Esophagus (tissue), 2 donors: Measurements from ENCODE around the gene RHOA. TPM values are rescaled to one million over a fixed set of nuclear protein-coding genes. Genes with fewer than 3 reads are reported as not detected.
"Not testable (repeated sequence)": the region's sequence is repeated elsewhere in the genome, so short reads cannot be mapped to it uniquely, and the experiment has no call there.

ENCODE experiments used
- H3K27ac ChIP-seq, 2 donors: one replicate each; pipeline ENCODE4 v1.5.1; 2013; ENCODE audit warnings: low read depth in 2 of 2, mild to moderate bottlenecking in 2 of 2, inconsistent platforms in 1 of 2, low read length in 1 of 2, moderate library complexity in 1 of 2
- H3K27me3 ChIP-seq, 2 donors: one replicate each; pipeline ENCODE4 v1.6.1; 2013; ENCODE audit warnings: low read length in 2 of 2, control low read depth in 1 of 2, mild to moderate bottlenecking in 1 of 2; ENCODE audit not compliant: insufficient read depth in 2 of 2, control insufficient read depth in 1 of 2
- H3K36me3 ChIP-seq, 2 donors: one replicate each; pipeline ENCODE4 v1.6.1; 2013; ENCODE audit warnings: low read length in 1 of 2; ENCODE audit not compliant: control insufficient read depth in 2 of 2, insufficient read depth in 2 of 2
- H3K4me1 ChIP-seq, 2 donors: one replicate each; pipeline ENCODE4 v1.6.1; 2013; ENCODE audit warnings: low read length in 1 of 2; ENCODE audit not compliant: control insufficient read depth in 2 of 2, insufficient read depth in 2 of 2
- H3K4me3 ChIP-seq, 2 donors: one replicate each; pipeline ENCODE4 v1.5.1; 2013; ENCODE audit warnings: low read length in 2 of 2, mild to moderate bottlenecking in 2 of 2, low read depth in 1 of 2, moderate library complexity in 1 of 2
- H3K9me3 ChIP-seq, 2 donors: one replicate each; pipeline ENCODE4 v1.6.1; 2013; ENCODE audit warnings: mild to moderate bottlenecking in 2 of 2, low read depth in 1 of 2, low read length in 1 of 2, moderate library complexity in 1 of 2; ENCODE audit not compliant: control insufficient read depth in 2 of 2, insufficient read depth in 1 of 2
- WGBS, 2 donors: extraction: QIAGEN DNeasy Blood & Tissue Kit; methylation state at CpG; one replicate each; pipeline ENCODE4 v1.1.7; 2013; 5-methylcytosine and 5-hydroxymethylcytosine counted together
- polyA plus RNA-seq, 2 donors: library from polyadenylated mRNA; stranded (reverse); fragments of 200-250 nt; gene quantifications; one replicate each; pipeline ENCODE4 v1.2.3, GENCODE V29; 2013
- donor health status: healthy with polysubstance abuse.
- donor health status: Bipolar disorder and iron deficiency.

RHOA gene
- polyA plus RNA-seq, 2 donors = 162 to 244 TPM

GRCh38 chr3:49357095-49357442 is 54.7 kb downstream of the RHOA start:
- H3K27me3 ChIP-seq, H3K9me3 ChIP-seq: not testable (repeated sequence)
- H3K36me3 ChIP-seq = peaks cover 7 to 18% of the 10 kb centered on the region in 2 donors
- H3K27ac ChIP-seq = peak overlapping the region; percentile 87 to 93
- peaks cover 6 to 18% of the 10 kb centered on the region in 2 donors for H3K4me1 ChIP-seq
- H3K4me3 ChIP-seq = peak overlapping the region; percentile 70 to 73
- WGBS, 2 donors = 24 to 28% methylated on average over 7 to 10 of the region's 10 CpGs

GRCh38 chr3:49352890-49353421 is 58.8 kb downstream of the RHOA start:
- Histone ChIP-seq H3K4me3 (no peak overlapping the region), H3K9me3 (no peaks in the 10 kb centered on the region), H3K36me3 (peaks cover 0 to 4% of the 10 kb centered on the region in 2 donors), H3K27me3 (no peaks in the 10 kb centered on the region), H3K4me1 (peaks cover 0 to 9% of the 10 kb centered on the region in 2 donors), H3K27ac (peak overlapping the region; percentile 85 to 95)
- 84% methylated on average over 5 of the region's 5 CpGs for WGBS, 2 donors

GRCh38 chr3:49352281-49352680 is 59.5 kb downstream of the RHOA start:
- H3K9me3 ChIP-seq = no peaks in the 10 kb centered on the region
- peak overlapping the region; percentile 85 to 95 for H3K27ac ChIP-seq
- H3K4me3 ChIP-seq = no peak overlapping the region
- H3K36me3 ChIP-seq = peaks cover 0 to 4% of the 10 kb centered on the region in 2 donors
- no peaks in the 10 kb centered on the region for H3K27me3 ChIP-seq
- 69 to 71% methylated on average over 2 of the region's 2 CpGs for WGBS, 2 donors
- H3K4me1 ChIP-seq = peaks cover 0 to 9% of the 10 kb centered on the region in 2 donors

GRCh38 chr3:49351521-49352011 is 60.2 kb downstream of the RHOA start:
- Histone ChIP-seq H3K4me1 (peaks cover 0 to 9% of the 10 kb centered on the region in 2 donors), H3K27me3 (no peaks in the 10 kb centered on the region), H3K27ac (peak overlapping the region; percentile 85 to 95), H3K36me3 (peaks cover 0 to 4% of the 10 kb centered on the region in 2 donors), H3K4me3 (no peak overlapping the region), H3K9me3 (no peaks in the 10 kb centered on the region)
- 10 to 15% methylated on average over 1 of the region's 1 CpG for WGBS, 2 donors

- 71 to 72% methylated on average over 3 of the region's 3 CpGs for WGBS, 2 donors
- no peaks in the 10 kb centered on the region for H3K9me3 ChIP-seq
- no peaks in the 10 kb centered on the region for H3K36me3 ChIP-seq
- H3K4me3 ChIP-seq = no peak overlapping the region
- peak overlapping the region; percentile 71 to 81 for H3K27ac ChIP-seq
- no peaks in the 10 kb centered on the region for H3K27me3 ChIP-seq
- peaks cover 0 to 8% of the 10 kb centered on the region in 2 donors for H3K4me1 ChIP-seq
Observed at GRCh38 chr3:49349348-49350114, 62.2 kb downstream of the RHOA start.

- H3K27ac ChIP-seq, H3K4me3 ChIP-seq, H3K4me1 ChIP-seq, H3K9me3 ChIP-seq, H3K36me3 ChIP-seq, H3K27me3 ChIP-seq: not testable (repeated sequence)
- 91 to 92% methylated on average over 12 of the region's 12 CpGs for WGBS, 2 donors
Observed at GRCh38 chr3:49348361-49348760, 63.4 kb downstream of the RHOA start.

GRCh38 chr3:49346797-49347251 is 65.0 kb downstream of the RHOA start:
- H3K4me3 ChIP-seq = no peak overlapping the region
- no peaks in the 10 kb centered on the region for H3K36me3 ChIP-seq
- WGBS, 2 donors = 64 to 74% methylated on average over 6 of the region's 6 CpGs
- peak overlapping the region; percentile 60 to 67 for H3K27ac ChIP-seq
- no peaks in the 10 kb centered on the region for H3K9me3 ChIP-seq
- no peaks in the 10 kb centered on the region for H3K27me3 ChIP-seq
- no peaks in the 10 kb centered on the region for H3K4me1 ChIP-seq

- Histone ChIP-seq H3K4me1 (peaks cover 0 to 7% of the 10 kb centered on the region in 2 donors), H3K36me3 (no peaks in the 10 kb centered on the region), H3K4me3 (no peak overlapping the region), H3K9me3 (no peaks in the 10 kb centered on the region), H3K27ac (no peak overlapping the region), H3K27me3 (no peaks in the 10 kb centered on the region)
- 84 to 91% methylated on average over 3 of the region's 3 CpGs for WGBS, 2 donors
Observed at GRCh38 chr3:49343163-49343562, 68.6 kb downstream of the RHOA start.

- Histone ChIP-seq H3K27ac (no peak overlapping the region), H3K27me3 (no peaks in the 10 kb centered on the region)
- WGBS, 2 donors = 89 to 94% methylated on average over 6 of the region's 6 CpGs
Observed at GRCh38 chr3:49341996-49342395, 69.8 kb downstream of the RHOA start.

More at GRCh38 chr3:49341996-49342395, 69.8 kb downstream of the RHOA start:
- Histone ChIP-seq H3K4me3 (no peak overlapping the region), H3K36me3 (no peaks in the 10 kb centered on the region), H3K4me1 (peaks cover 0 to 7% of the 10 kb centered on the region in 2 donors), H3K9me3 (no peaks in the 10 kb centered on the region)
